Forelimb muscle (tissue), 1 donor: Measurements from ENCODE around the gene NELL2. TPM values are rescaled to one million over a fixed set of nuclear protein-coding genes. Genes with fewer than 3 reads are reported as not detected.

Experiments used
- DNase-seq: peaks from one replicate; pipeline ENCODE4 v3.0.0-alpha.2; 2013; ENCODE audit warnings: low read depth
- polyA plus RNA-seq: library from polyadenylated mRNA; unstranded; fragments of 120-200 nt; gene quantifications from one replicate; pipeline ENCODE4 v1.2.1, GENCODE V29; 2013; ENCODE audit not compliant: insufficient read length

NELL2 gene
- polyA plus RNA-seq, 1 donor = 0.35 TPM

GRCh38 chr12:44618946-44619345 is 257.2 kb downstream of the NELL2 start:
- DNase-seq = no peak

GRCh38 chr12:44616402-44616801 is 259.7 kb downstream of the NELL2 start:
- no peak for DNase-seq

GRCh38 chr12:44611538-44611937 is 264.6 kb downstream of the NELL2 start:
- DNase-seq = no peak

- no peak for DNase-seq
These were observed 272.4 kb downstream of the NELL2 start for GRCh38 chr12:44603701-44604100.

- DNase-seq = no peak
These were observed 283.5 kb downstream of the NELL2 start for GRCh38 chr12:44592626-44593025.

- no peak for DNase-seq
These were observed 286.4 kb downstream of the NELL2 start for GRCh38 chr12:44589697-44590096.

- no peak for DNase-seq
These were observed 287.5 kb downstream of the NELL2 start for GRCh38 chr12:44588651-44589050.

- DNase-seq = no peak
These were observed 291.5 kb downstream of the NELL2 start for GRCh38 chr12:44584625-44585024.

- no peak for DNase-seq
These were observed 293.6 kb downstream of the NELL2 start for GRCh38 chr12:44582521-44582920.

- DNase-seq = no peak
These were observed 294.4 kb downstream of the NELL2 start for GRCh38 chr12:44581642-44582242.

- no peak for DNase-seq
These were observed 301.5 kb downstream of the NELL2 start for GRCh38 chr12:44574586-44574985.

- DNase-seq = no peak
These were observed 302.4 kb downstream of the NELL2 start for GRCh38 chr12:44573723-44574122.

- no peak for DNase-seq
These were observed 305.0 kb downstream of the NELL2 start for GRCh38 chr12:44571006-44571550.

- DNase-seq = no peak
These were observed 306.0 kb downstream of the NELL2 start for GRCh38 chr12:44570036-44570583.

GRCh38 chr12:44565163-44565562 is 311.0 kb downstream of the NELL2 start:
- no peak for DNase-seq

- no peak for DNase-seq
These were observed 312.6 kb downstream of the NELL2 start for GRCh38 chr12:44563486-44563885.

- DNase-seq = no peak
These were observed 317.6 kb downstream of the NELL2 start for GRCh38 chr12:44558340-44559100.

- DNase-seq = no peak
These were observed 320.7 kb downstream of the NELL2 start for GRCh38 chr12:44555454-44555853.

GRCh38 chr12:44551631-44552030 is 324.5 kb downstream of the NELL2 start:
- no peak for DNase-seq

- DNase-seq = no peak
These were observed 325.7 kb downstream of the NELL2 start for GRCh38 chr12:44550377-44550776.

GRCh38 chr12:44546060-44546459 is 330.1 kb downstream of the NELL2 start:
- no peak for DNase-seq

- DNase-seq = no peak
These were observed 332.1 kb downstream of the NELL2 start for GRCh38 chr12:44544018-44544417.

GRCh38 chr12:44542716-44543115 is 333.4 kb downstream of the NELL2 start:
- no peak for DNase-seq
